Uterus (tissue), 2 donors: ENCODE data around the gene TPM4.

ENCODE experiments used
- CTCF ChIP-seq, 4 experiments: fragments of 200-600 bp in 2 of 4; fragments of 450-650 bp in 2 of 4; sonication (generic) in 2 of 4; IDR thresholded peaks; one replicate each; pipeline ENCODE4 v1.5.1; 2016 to 2019; ENCODE audit warnings: antibody characterized with exemption in 4 of 4, mild to moderate bottlenecking in 2 of 4, moderate library complexity in 1 of 4
- POLR2A ChIP-seq, 2 donors: fragments of 450-650 bp; IDR thresholded peaks; one replicate each; pipeline ENCODE4 v1.6.1; 2016; ENCODE audit warnings: antibody characterized with exemption in 2 of 2, mild to moderate bottlenecking in 1 of 2, moderate library complexity in 1 of 2

GRCh38 chr19:16068696-16069259 lies 7.5 kb upstream of the TPM4 start:
- no peak for TF ChIP-seq CTCF (IDR thresholded peaks at IDR 0.05)
- TF ChIP-seq POLR2A (IDR thresholded peaks at IDR 0.05) = no peak
